ENCODE results near the gene SYTL1. TPM values are rescaled to one million over a fixed set of nuclear protein-coding genes. Genes with fewer than 3 reads are reported as not detected.
A peak's percentile ranks its signal among the peaks of the same experiment; 100 is the strongest.

SYTL1 gene
- total and polyA plus RNA-seq, 2 experiments from 2014 or later, result not detected

DNA sequence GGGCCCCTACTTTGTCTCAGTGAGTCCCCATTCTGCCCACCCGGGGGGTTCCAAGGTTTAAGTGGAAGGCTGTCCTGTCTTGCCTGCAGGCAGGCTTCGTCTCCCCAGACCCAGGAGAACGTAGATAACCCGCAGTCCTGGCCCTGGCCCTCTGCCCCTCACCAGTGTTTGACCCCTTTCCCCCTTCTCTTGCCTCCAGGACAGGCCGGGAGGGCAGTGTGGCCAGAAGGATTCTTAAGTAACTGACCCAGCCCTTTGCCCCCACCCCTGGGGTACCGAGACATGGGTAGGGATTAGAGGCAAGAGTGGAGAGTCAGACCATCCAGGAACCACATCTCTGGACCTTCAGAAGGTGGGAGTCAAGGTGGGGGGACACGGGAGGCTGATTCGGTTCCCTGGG lies 11.0 kb upstream of the SYTL1 start:
- Histone ChIP-seq H3K27ac (no peak overlapping the region), H3K4me2 (ENCODE audit: unreplicated experiment) (no peak overlapping the region), H3K9ac (no peak overlapping the region), H3K9me2 (ENCODE audit: insufficient read depth) (no peaks in the 10 kb centered on the region), H3K4me3 (no peak overlapping the region), H3K79me2 (ENCODE audit: insufficient read depth) (peaks cover 57% of the 10 kb centered on the region), H3K27me3 (replicated peaks; ENCODE audit: insufficient read depth) (no peaks in the 10 kb centered on the region), H3K9me3 (ENCODE audit: low read depth) (no peaks in the 10 kb centered on the region), H4K20me1 (ENCODE audit: insufficient read depth) (no peaks in the 10 kb centered on the region; the same call in 1 of the 2 replicates), H3K4me1 (ENCODE audit: insufficient read depth) (0 out of 2 replicates have a peak, but pooled peaks cover 7% of the 10 kb centered on the region), H3F3A (ENCODE audit: insufficient read depth) (no peaks in the 10 kb centered on the region), H2AFZ (no peak overlapping the region), H3K36me3 (ENCODE audit: low read depth) (peaks cover 9% of the 10 kb centered on the region; the same call in 1 of the 2 replicates)
- 84 to 85% methylated on average over 8 of the region's 8 CpGs for WGBS, 2 experiments (ENCODE audit: low coverage in 1 of 2, low lambda C conversion rate in 2 of 2, missing lambda C conversion rate in 2 of 2)
- DNase-seq, result no peak
- no peak for TF ChIP-seq EZH2 (IDR thresholded peaks at IDR 0.05; ENCODE audit: insufficient read depth, poor library complexity, severe bottlenecking)
- no peak for TF ChIP-seq EZH2phosphoT487 (IDR thresholded peaks at IDR 0.05; ENCODE audit: insufficient read depth, low read depth)
- in situ Hi-C loops (cut with MboI), result no loop called here

DNA sequence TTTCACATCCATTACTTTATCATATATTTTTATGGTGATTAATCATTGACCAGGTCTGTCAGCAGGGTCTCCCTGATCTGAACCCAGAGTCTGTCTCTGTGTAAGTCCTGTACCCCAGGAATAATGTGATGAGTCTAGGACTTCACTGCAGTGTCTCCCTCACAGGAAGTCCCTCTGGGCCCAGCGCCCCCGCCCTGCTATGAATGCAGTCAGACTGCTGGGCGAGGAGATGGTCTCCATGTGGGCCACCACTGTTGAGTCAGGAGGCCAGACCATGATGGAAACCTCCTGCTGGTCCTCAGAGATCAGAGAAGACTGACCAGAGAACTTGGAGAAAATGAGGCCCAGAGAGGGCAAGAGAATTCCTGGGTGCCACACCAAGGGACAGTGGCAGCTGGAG lies 10.4 kb upstream of the SYTL1 start:
- WGBS, 2 experiments (ENCODE audit: low coverage in 1 of 2, low lambda C conversion rate in 2 of 2, missing lambda C conversion rate in 2 of 2), result 84 to 92% methylated on average over 3 of the region's 3 CpGs
- no peaks in the 10 kb centered on the region for H3K27me3 ChIP-seq (replicated peaks; ENCODE audit: insufficient read depth)
- no peaks in the 10 kb centered on the region for H3F3A ChIP-seq (ENCODE audit: insufficient read depth)
- peaks cover 51% of the 10 kb centered on the region for H3K79me2 ChIP-seq (ENCODE audit: insufficient read depth)
- TF ChIP-seq EZH2phosphoT487 (IDR thresholded peaks at IDR 0.05; ENCODE audit: insufficient read depth, low read depth) (no peak), EZH2 (IDR thresholded peaks at IDR 0.05; ENCODE audit: insufficient read depth, poor library complexity, severe bottlenecking) (no peak)
- no peak for DNase-seq
- no peak overlapping the region for H2AFZ ChIP-seq
- no peak overlapping the region for H3K4me3 ChIP-seq
- no peaks in the 10 kb centered on the region for H3K9me2 ChIP-seq (ENCODE audit: insufficient read depth)
- no peak overlapping the region for H3K27ac ChIP-seq
- no peaks in the 10 kb centered on the region for H3K9me3 ChIP-seq (ENCODE audit: low read depth)
- H4K20me1 ChIP-seq (ENCODE audit: insufficient read depth), result no peaks in the 10 kb centered on the region; the same call in 1 of the 2 replicates
- H3K9ac ChIP-seq, result no peak overlapping the region
- no peak overlapping the region for H3K4me2 ChIP-seq (ENCODE audit: unreplicated experiment)
- H3K4me1 ChIP-seq (ENCODE audit: insufficient read depth), result 0 out of 2 replicates have a peak, but pooled peaks cover 7% of the 10 kb centered on the region
- in situ Hi-C loops (cut with MboI), result no loop called here
- H3K36me3 ChIP-seq (ENCODE audit: low read depth), result peaks cover 9% of the 10 kb centered on the region; the same call in 1 of the 2 replicates

DNA sequence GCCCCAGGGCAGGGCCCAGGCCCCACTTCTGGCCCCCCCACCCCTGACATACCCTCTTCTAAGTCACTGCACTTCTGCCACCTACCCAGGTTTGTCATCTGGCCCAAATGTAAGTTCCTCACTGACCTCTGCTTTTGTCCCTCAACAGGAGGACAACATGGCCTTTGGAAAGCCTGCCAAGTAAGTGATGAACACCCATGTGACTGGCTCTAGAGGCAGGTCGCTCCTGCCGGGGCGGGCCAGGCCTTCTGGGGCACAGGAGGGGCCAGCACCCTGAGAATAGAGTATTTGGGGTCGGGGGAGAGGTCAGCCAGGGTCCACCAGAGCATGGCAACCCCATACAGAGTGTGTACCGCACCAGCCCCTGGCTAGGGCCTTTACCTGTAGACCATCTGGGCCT lies 9.9 kb upstream of the SYTL1 start:
- Histone ChIP-seq H3K9me3 (ENCODE audit: low read depth) (no peaks in the 10 kb centered on the region), H3K27me3 (replicated peaks; ENCODE audit: insufficient read depth) (no peaks in the 10 kb centered on the region), H4K20me1 (ENCODE audit: insufficient read depth) (no peaks in the 10 kb centered on the region; the same call in 1 of the 2 replicates), H3K27ac (no peak overlapping the region), H2AFZ (no peak overlapping the region), H3K9me2 (ENCODE audit: insufficient read depth) (no peaks in the 10 kb centered on the region), H3K4me1 (ENCODE audit: insufficient read depth) (0 out of 2 replicates have a peak, but pooled peaks cover 5% of the 10 kb centered on the region), H3K79me2 (ENCODE audit: insufficient read depth) (peaks cover 46% of the 10 kb centered on the region), H3K36me3 (ENCODE audit: low read depth) (peaks cover 9% of the 10 kb centered on the region; the same call in 1 of the 2 replicates), H3K4me3 (no peak overlapping the region), H3K4me2 (ENCODE audit: unreplicated experiment) (no peak overlapping the region), H3K9ac (no peak overlapping the region), H3F3A (ENCODE audit: insufficient read depth) (no peaks in the 10 kb centered on the region)
- TF ChIP-seq EZH2phosphoT487 (IDR thresholded peaks at IDR 0.05; ENCODE audit: insufficient read depth, low read depth), result no peak
- no peak for TF ChIP-seq EZH2 (IDR thresholded peaks at IDR 0.05; ENCODE audit: insufficient read depth, poor library complexity, severe bottlenecking)
- WGBS, 2 experiments (ENCODE audit: low coverage in 1 of 2, low lambda C conversion rate in 2 of 2, missing lambda C conversion rate in 2 of 2), result 71% methylated on average over 5 of the region's 5 CpGs
- in situ Hi-C loops (cut with MboI), result no loop called here
- no peak for DNase-seq

DNA sequence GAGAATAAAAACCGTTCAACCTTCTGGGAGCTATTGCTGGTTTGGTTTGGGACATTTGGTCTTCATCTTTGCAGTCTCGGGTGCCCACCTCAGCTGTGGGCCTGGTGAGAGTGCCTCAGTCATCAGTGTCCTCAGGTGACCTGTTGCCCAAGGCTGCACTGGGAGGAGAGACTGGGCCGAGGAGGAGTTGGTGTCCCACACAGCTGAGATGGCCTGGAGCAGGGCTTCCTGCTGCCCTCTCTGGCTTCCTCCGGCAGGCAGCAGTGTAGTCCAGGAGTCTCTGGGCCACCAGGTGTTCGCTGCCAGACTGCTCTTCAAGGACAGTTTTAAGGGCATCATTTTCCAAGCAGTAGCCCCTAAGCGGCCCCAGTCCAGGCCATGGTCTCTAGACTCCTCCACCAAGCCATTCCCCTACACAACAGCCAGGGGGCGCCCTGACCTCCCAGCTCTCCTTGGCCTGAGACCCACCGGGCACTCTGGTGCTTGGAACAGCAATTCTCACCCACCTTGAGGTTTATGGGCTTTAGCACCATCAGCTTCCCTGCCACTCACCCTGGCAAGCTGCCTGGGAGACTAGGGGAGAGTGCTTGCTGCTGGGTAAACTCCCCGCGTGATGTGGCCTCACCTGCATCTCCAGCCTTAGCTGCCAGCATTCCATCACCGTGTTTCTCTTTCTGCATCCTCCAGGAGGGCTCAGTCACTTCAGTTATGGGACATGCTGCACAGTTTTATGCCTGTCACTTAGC lies 9.1 kb upstream of the SYTL1 start:
- no peak overlapping the region for H3K27ac ChIP-seq
- H2AFZ ChIP-seq, result no peak overlapping the region
- no peaks in the 10 kb centered on the region; the same call in 1 of the 2 replicates for H4K20me1 ChIP-seq (ENCODE audit: insufficient read depth)
- in situ Hi-C loops (cut with MboI), result no loop called here
- no peaks in the 10 kb centered on the region for H3K9me2 ChIP-seq (ENCODE audit: insufficient read depth)
- no peaks in the 10 kb centered on the region for H3K9me3 ChIP-seq (ENCODE audit: low read depth)
- no peak overlapping the region for H3K4me3 ChIP-seq
- no peaks in the 10 kb centered on the region for H3K27me3 ChIP-seq (replicated peaks; ENCODE audit: insufficient read depth)
- 60% methylated on average over 11 of the region's 11 CpGs for whole genome bisulfite sequencing, 2 experiments (ENCODE audit: low coverage in 1 of 2, low lambda C conversion rate in 2 of 2, missing lambda C conversion rate in 2 of 2)
- H3K9ac ChIP-seq, result peak overlapping the region; percentile 14; the same call in 1 of the 2 replicates
- H3K4me2 ChIP-seq (ENCODE audit: unreplicated experiment), result no peak overlapping the region
- peaks cover 9% of the 10 kb centered on the region; the same call in 1 of the 2 replicates for H3K36me3 ChIP-seq (ENCODE audit: low read depth)
- H3K79me2 ChIP-seq (ENCODE audit: insufficient read depth), result peaks cover 38% of the 10 kb centered on the region
- no peaks in the 10 kb centered on the region for H3F3A ChIP-seq (ENCODE audit: insufficient read depth)
- no peaks in the 10 kb centered on the region for H3K4me1 ChIP-seq (ENCODE audit: insufficient read depth)
- DNase-seq, result peak; percentile 64
- no peak for TF ChIP-seq EZH2phosphoT487 (IDR thresholded peaks at IDR 0.05; ENCODE audit: insufficient read depth, low read depth)
- TF ChIP-seq EZH2 (IDR thresholded peaks at IDR 0.05; ENCODE audit: insufficient read depth, poor library complexity, severe bottlenecking), result no peak

Measured in GM23248 (cell line).